MM.1S (cell line): ENCODE results near the gene SLC12A7.

Source experiments
- EZH2 ChIP-seq: fragments of 300-600 bp; sonication (generic); optimal IDR thresholded peaks from 2 replicates; pipeline ENCODE3; 2017; ENCODE audit warnings: low read depth, mild to moderate bottlenecking, antibody characterized with exemption, low read length, mixed read lengths
- EZH2phosphoT487 ChIP-seq: fragments of 300-600 bp; sonication (generic); IDR thresholded peaks from 2 replicates; pipeline ENCODE4 v1.6.1; 2018; ENCODE audit warnings: antibody characterized with exemption, low read length
- TF ChIP-seq, protein P1 (sequence below): fragments of 300-600 bp; sonication (generic); IDR thresholded peaks from 2 replicates; pipeline ENCODE4 v1.5.1; 2016; ENCODE audit warnings: antibody characterized with exemption, low read length, mixed read lengths

- TF ChIP-seq, protein P1, sequence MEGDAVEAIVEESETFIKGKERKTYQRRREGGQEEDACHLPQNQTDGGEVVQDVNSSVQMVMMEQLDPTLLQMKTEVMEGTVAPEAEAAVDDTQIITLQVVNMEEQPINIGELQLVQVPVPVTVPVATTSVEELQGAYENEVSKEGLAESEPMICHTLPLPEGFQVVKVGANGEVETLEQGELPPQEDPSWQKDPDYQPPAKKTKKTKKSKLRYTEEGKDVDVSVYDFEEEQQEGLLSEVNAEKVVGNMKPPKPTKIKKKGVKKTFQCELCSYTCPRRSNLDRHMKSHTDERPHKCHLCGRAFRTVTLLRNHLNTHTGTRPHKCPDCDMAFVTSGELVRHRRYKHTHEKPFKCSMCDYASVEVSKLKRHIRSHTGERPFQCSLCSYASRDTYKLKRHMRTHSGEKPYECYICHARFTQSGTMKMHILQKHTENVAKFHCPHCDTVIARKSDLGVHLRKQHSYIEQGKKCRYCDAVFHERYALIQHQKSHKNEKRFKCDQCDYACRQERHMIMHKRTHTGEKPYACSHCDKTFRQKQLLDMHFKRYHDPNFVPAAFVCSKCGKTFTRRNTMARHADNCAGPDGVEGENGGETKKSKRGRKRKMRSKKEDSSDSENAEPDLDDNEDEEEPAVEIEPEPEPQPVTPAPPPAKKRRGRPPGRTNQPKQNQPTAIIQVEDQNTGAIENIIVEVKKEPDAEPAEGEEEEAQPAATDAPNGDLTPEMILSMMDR, result no peak
- no peak for TF ChIP-seq EZH2
- TF ChIP-seq EZH2phosphoT487, result no peak
Observed at GRCh38 chr5:1003296-1003937, 108.4 kb downstream of the SLC12A7 start.
